ENCODE results near the gene MSTO1. TPM values are rescaled to one million over a fixed set of nuclear protein-coding genes. Genes with fewer than 3 reads are reported as not detected.

The MSTO1 gene
- 36.4 and 111 TPM in 2 replicates for total RNA-seq

GRCh38 chr1:155609515-155610256 is at the start of gene MSTO1:
Gene MSTO1, plus strand, starts transcription at chr1:155610218. Its CDS starts 31 bp downstream, at chr1:155610249.

GRCh38 chr1:155562581-155563376 is 47.2 kb upstream of the MSTO1 start, which contains the start of gene ASH1L:
Gene ASH1L, minus strand, starts transcription at chr1:155562803. Its CDS starts 41,284 bp downstream, at chr1:155521519.

Small RNAs within 50 kb of the gene (small RNA-seq; reads per million reads assigned to genes)
- not detected for gene AL353807.4 (ENCODE audit: low replicate concordance)

Other genes with a start within 250 kb of the MSTO1 start
- gene ASH1L, start 47.4 kb upstream of the MSTO1 start, total RNA-seq = 28.9 and 30.2 TPM in 2 replicates
- gene YY1AP1, start 78.6 kb downstream of the MSTO1 start, total RNA-seq = 42.9 and 67.0 TPM in 2 replicates
- 82.8 and 101 TPM in 2 replicates for gene DAP3, start 78.9 kb downstream of the MSTO1 start, total RNA-seq
- gene GON4L, start 247.0 kb downstream of the MSTO1 start, total RNA-seq = 32.8 and 48.4 TPM in 2 replicates
- 15.8 and 29.3 TPM in 2 replicates for gene SYT11, start 249.3 kb downstream of the MSTO1 start, total RNA-seq